Measurements from ENCODE around the gene OR51L1.

DNA sequence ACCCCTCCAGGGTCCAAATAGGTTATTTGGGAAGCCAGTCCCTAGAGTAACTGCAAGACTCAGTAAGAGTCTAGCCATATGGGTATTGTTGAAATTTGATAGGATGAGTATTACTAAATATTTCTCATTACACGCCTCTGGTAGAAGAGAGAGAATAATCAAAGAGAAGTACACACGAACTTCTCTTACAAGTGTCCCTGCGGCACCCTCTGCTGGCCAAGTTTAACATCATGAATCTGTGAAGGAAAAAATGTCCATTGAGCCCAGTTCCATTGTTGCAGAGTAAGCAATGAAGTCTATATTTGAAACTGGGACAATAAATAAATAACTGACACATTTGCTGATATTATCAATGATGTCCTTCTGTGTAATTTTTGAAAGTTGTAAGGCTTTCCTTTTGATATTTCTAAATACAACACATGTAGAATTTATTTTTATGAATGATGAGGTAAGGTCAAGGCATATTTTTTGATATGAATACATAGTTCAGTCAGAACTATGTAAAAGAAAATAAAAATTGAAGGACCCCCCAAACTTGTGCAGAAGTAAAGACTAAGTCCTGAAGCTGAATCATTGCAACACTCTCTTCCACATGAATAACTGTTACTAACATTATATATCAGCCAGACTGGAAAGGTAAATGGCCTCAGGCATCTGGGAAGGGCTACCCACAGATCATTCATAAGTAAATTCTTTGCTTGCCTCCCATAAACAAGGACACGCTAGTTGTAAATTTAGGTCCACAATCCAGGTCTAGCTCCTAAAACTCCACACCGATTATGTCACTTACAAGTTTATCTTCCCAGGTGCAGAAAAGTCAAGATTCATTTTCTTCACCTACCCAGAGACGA lies 10.0 kb downstream of the OR51L1 start:
- TF ChIP-seq, protein P1, sequence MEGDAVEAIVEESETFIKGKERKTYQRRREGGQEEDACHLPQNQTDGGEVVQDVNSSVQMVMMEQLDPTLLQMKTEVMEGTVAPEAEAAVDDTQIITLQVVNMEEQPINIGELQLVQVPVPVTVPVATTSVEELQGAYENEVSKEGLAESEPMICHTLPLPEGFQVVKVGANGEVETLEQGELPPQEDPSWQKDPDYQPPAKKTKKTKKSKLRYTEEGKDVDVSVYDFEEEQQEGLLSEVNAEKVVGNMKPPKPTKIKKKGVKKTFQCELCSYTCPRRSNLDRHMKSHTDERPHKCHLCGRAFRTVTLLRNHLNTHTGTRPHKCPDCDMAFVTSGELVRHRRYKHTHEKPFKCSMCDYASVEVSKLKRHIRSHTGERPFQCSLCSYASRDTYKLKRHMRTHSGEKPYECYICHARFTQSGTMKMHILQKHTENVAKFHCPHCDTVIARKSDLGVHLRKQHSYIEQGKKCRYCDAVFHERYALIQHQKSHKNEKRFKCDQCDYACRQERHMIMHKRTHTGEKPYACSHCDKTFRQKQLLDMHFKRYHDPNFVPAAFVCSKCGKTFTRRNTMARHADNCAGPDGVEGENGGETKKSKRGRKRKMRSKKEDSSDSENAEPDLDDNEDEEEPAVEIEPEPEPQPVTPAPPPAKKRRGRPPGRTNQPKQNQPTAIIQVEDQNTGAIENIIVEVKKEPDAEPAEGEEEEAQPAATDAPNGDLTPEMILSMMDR (IDR thresholded peaks at IDR 0.05 in 8 of 11, conservative IDR thresholded peaks at IDR 0.05 in 3 of 11), result peak in 6 of 11 experiments; percentile 25 to 43 (median 36)
- TF ChIP-seq POLR2A (IDR thresholded peaks at IDR 0.05), result no peak

Data from spleen (tissue), 7 donors.